ENCODE data around the gene TMEM94.

GRCh38 chr17:75539967-75540729 lies 83.7 kb downstream of the TMEM94 start:
- TF ChIP-seq CTCF (IDR thresholded peaks at IDR 0.05; ENCODE audit: low read length) (no peak), EZH2 (IDR thresholded peaks at IDR 0.05; ENCODE audit: borderline replicate concordance, low read length) (no peak)

Data from OCI-LY1 (cell line).